Myocyte (in vitro differentiated cells): ENCODE measurements around the gene USP35. TPM values are rescaled to one million over a fixed set of nuclear protein-coding genes. Genes with fewer than 3 reads are reported as not detected.
"Not testable (repeated sequence)": the region's sequence is repeated elsewhere in the genome, so short reads cannot be mapped to it uniquely, and the experiment has no call there.

Experiments used
- DNase-seq: peaks from one replicate; pipeline ENCODE4 v3.0.0-alpha.2; 2012; ENCODE audit warnings: low read depth
- total RNA-seq: library from RNA; depleted of rRNA; stranded (reverse); fragments of >200 nt; gene quantifications from 2 replicates; pipeline ENCODE4 v1.2.3, GENCODE V29; 2014

Gene USP35
- total RNA-seq, 1 donor from 2014 or later, result 8.1 TPM

DNA sequence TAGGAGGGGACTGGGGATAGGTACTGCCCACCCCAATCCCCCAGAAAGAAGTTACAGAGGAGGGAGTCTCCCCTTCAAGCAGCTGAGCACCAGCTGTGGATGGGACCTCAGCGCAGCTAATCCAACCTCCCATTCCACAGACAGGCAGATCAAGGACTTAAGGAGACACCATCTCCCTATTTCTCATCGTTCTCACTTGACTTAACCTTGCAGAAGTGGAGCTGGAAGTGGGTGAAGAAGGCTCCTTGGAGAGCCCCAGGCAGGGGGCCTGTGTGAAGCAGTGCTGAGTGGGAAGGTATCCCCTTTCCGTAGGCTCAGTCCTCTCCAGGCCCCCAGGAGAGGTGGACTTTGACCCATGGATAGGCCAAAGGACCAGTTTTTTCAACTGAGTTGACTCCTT, 27.3 kb downstream of the USP35 start:
- DNase-seq, result no peak

DNA sequence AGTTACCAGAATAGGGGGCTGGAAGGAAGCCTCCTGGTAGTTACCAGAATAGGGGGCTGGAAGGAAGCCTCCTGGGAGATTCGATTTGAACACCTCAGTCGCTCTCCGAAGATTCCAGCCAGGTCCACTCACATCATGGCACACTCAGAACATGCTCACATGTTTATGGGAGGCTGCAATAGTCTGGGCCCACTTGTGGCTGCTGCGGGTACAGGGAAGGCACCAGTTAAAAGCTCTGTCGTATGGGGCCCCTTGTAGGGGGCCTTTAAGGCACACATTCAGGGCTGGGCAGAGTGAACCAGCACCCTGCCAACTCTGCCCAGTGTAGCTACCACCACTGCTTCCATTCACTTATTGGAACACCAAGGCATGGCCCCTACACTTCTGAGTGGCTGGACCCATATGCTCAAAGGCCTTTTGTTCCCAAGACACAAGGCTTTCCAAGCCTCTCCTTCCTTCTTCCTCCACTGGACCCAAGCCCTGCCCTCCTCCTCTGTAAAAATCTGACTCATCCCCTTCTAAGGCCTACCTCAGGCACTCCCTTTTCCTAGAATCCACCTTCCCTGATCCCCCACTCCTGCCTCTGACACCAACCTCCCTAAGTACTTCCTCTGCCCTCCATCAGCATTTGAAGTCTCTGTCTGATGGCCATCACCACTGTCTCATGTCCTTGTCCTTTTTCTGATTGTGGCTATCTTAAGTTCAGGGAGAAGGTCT, 28.0 kb downstream of the USP35 start:
- DNase-seq, result no peak

DNA sequence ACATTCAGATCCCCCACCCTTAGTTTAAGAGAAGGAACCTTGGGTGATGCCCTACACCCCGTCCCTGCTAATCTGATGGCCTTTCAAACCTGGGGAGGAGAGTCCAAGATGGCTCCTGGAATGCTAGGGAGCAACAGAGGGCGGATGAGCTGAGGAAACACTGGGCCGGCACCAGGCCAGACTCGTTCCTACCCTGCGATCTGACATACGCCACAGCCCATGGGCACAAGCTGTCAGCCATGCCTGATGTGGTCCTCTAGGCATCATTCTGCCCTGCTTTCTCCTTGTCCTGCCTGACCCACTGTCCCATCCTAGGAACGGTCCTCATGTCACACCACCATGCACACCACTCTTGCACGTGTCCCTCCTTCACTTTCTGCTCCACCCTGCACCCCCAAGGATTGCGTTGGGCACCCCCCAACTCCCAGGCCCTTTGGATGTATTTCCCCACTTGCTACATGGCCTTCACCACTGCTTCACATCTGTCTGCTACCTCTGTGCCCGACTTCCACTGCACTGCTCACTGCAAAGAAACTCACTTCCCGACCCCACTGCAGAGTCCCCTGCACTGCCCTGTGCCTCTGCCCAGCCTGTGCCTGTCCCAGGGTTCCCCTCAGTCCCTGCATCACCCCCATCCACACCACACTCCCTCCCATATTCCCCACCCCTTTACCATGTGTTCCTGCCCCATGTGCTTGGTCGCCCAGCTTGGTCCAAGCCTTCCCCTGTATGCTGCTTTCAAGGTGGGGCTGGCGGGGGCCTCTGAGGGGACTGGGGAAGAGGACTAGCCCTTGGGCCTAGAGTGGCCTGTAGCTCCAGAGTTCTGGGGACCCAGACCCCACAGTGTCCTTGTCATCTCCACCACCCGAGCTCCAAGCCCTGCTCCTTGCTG, 29.2 kb downstream of the USP35 start:
- DNase-seq, result no peak

DNA sequence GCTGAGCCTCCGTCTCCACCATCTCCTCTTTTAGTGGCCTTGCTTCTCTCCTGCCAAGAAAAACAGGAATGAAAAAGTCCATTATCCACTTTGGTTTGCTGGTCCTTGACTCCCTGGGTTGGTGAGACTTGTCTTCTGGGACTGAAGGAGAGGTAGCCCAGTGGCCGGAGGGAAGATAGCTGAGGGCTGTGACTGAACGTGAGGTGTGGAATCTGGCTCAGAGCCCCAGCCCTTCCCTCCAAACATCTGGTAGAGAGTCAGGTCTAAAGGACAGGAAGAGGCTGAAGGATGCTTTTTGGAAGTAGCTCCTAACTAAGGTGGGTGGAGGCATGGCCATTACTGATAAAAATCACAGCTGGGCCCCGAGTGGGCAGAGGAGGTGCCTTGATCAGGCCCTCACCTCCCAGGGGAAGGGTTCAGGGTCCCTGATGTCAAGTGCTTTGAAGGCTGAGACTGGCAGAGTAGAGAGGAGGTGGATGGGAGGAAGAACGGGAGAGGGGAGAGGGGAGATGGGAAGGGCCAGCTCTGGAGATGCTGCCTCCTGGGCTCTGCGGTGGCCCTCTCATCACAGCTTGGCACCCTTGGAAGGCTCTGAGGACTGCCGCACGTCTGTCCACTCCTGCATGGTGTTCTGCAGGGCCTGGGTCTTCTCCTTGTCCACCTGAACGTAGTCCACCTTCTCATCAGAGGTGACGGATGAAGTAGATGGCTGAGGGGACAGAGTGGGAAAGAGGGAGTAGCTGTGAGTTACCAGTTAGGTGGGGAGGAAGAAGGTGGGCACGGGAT, 30.2 kb downstream of the USP35 start:
- DNase-seq, result no peak

DNA sequence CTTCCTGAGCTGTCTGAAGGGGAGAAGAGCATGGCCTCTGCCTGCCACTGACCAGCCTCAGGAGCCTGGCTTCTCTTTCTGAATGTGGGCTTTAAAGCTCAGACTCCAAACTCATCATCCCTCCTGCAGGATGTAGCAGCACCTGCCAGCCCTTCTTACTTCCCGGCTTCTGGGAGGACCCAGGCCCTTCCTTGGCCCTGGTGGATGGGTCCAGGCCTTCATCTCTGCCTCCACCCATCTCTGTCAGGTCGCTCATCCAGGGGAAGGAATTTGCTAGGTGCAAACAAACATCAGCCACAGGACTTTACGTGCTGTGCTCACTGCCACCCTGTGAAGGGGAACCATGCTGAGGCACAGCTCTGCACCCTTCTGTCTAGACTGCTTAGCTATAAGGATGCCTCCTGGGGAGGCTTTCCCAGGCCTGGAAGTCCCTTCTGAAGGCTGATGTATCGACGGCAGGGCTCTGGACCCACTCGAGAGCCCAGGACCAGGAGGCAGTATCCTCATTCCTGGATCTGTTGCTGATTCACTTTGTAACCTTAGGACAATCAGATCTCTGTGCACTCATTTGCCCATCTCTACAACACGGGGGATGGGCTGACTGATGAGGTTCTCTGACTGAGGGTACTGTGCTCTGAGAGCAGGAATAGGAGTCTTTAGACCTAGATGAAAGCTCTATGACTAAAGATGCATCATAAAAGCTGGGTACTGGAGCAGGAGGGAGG, 30.9 kb downstream of the USP35 start:
- no peak for DNase-seq

DNA sequence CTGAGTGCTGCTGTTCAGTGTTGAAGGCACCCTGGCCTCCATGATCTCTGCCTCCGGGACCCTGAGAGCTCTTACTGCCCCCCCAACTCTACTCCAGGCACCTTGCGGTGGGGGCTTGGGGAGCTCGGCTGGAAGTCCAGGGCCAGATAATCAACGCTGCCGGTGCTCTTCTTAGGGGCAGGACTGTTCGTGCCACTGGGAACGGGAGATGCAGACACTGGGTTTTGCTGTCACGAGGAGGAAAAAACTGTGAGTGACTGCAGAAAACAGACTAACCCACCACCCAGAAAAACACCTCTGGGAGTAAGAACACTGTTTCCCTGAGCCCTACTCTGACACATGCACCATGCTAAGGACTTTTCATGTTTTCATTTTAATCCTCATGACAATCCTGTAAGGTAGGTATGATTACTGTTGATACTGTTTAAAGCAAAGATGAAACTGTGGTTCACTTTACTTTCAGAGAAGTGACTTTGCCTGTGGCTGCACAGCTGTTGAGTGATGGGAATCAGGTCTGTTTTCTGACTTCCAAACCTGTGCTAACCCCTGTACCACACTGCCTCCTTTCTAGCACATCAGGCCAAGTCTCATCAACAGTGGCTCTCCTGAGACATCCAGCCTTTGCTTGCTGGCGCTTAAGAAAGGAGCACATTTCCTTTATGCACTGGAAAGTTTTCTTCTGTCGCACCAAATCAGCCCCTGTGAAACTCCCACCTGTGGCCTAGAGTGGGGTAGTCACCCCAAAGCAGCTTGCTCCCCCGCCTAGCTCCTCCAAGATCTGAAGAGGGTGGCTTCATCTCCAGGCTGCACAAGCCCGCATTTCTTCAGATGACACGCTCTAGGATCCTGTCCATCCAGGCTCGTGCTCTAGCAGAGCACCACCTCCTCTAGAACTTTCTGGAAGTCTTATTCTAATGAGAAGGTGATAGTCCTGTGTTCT, 31.8 kb downstream of the USP35 start:
- no peak for DNase-seq

DNA sequence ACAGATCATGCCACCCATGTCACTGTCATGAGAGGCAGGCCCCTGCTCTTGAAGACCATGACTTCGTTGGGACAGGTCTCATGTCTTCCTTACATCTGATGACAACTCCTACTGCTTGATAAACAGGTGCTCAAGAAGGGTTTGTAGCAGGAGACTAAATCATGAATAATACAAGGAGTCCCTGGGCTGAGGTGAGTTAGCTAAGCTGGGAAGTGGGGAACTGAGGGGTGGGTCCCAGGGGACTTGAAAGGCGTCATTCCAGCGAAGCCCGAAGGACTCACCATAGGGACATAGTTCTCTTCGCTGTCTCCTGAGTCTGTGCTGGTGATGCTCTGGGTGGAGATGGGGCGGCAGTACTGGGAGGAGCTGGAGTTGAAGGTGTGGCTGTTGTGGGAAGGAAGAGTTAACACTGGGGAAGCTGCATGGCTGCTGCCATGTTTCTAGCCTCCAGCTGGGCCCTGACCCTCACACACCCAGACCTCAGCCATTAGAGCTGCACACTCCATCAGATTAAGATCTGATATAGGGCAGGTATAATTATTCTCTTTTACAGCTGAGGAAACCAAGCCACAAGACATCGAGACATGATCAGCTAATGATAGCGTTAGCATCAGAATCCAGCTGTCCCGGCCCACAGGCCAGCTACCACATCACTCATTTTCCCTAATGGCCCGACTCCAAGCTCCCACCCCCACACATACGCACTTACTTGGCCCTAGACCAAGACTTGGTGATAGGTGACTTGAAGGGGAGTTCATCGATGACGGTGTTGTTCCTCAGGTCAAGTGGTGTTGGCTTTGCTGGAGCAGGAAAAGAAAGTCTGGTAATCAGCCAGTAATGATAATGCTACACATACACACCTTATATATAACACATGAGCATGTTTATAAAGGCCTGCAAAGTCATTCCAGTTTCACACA, 32.9 kb downstream of the USP35 start:
- DNase-seq, result no peak

DNA sequence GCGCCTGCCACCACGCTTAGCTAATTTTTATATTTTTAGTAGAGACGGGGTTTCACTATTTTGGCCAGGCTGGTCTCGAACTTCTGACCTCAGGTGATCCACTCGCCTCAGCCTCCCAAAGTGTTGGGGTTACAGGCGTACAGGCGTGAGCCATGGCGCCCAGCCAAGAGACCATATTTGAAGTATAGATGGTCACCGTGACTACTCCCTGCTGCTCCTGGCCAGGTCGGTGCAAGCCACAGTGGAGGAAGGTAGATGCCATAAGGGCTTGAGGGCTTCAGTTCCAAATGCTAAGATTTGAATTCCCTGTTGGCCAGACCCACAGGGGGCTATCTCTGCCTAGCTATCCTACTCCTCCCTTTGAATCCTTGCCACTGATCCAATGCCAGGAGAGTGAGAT, 34.0 kb downstream of the USP35 start:
- not testable (repeated sequence) for DNase-seq

DNA sequence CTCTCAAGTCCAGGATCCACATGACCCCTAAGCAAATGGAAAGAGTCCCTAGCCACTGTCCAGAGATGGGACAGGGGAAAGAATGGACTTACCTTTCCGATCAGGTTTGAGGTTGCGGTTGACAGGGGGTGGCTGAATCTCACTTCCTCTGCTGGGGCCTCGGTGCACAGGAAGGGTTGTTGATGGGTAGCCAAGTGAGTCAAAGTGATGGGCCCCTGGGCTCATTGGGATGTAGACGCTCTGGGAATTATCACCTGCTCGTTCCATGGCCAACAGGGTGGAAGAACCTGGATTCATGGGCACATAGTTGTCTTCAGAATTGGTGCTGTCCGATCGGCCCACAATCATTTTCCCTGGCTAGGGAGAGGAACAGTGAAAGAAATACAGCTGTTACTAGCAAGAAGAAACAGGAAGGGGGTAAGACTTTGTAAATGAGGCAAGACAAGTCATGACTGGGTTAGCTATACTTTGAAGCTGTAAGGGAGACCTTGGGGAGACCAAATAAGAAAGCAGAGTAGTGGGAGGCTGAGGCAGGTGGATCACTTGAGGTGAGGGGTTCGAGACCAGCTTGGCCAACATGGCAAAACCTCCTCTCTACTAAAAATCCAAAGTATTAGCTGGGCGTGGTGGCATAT, 34.7 kb downstream of the USP35 start:
- DNase-seq, result no peak

DNA sequence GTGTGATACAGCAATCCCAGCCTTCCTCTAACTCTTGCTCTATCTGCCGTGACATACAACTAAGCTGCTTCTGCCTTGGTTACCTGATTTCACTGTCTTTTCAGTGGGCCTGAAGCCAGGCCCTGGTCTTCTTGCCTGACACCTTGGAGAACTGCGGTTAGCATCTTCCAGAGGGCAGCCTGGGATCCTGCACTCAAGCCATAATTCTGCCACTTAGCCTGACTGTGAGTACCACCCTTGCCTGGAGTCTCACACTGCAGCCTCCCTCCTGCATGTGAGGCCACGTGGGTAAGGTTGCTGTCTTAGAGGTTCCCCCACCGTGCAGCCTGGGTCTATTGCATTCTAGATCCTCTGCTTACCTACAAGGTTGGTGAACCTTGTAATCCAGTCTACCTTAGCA, 35.8 kb downstream of the USP35 start:
- DNase-seq, result no peak

DNA sequence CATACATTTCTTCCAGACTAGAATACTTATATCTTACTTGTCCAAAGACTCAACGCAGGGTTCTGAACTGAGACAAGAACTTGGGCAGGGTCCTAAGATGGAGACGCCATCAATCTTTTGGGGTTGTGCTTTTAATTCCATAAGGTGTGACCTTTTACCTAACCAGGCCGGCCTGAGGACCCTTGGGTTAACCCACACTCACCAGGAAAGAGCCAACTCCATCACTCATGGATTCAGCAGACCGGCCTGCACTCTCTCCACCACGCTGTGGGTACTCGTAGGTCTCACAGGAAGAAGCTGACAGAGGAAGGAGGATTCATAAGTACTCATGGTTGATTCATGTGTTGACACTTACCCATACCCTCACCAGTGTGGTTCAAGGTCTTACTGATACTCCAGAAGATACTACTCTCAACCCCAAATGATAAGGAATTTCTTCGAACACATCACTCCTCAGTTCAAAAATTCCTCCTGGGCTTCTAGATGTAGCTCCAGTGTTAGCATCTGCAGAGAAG, 36.2 kb downstream of the USP35 start:
- no peak for DNase-seq

DNA sequence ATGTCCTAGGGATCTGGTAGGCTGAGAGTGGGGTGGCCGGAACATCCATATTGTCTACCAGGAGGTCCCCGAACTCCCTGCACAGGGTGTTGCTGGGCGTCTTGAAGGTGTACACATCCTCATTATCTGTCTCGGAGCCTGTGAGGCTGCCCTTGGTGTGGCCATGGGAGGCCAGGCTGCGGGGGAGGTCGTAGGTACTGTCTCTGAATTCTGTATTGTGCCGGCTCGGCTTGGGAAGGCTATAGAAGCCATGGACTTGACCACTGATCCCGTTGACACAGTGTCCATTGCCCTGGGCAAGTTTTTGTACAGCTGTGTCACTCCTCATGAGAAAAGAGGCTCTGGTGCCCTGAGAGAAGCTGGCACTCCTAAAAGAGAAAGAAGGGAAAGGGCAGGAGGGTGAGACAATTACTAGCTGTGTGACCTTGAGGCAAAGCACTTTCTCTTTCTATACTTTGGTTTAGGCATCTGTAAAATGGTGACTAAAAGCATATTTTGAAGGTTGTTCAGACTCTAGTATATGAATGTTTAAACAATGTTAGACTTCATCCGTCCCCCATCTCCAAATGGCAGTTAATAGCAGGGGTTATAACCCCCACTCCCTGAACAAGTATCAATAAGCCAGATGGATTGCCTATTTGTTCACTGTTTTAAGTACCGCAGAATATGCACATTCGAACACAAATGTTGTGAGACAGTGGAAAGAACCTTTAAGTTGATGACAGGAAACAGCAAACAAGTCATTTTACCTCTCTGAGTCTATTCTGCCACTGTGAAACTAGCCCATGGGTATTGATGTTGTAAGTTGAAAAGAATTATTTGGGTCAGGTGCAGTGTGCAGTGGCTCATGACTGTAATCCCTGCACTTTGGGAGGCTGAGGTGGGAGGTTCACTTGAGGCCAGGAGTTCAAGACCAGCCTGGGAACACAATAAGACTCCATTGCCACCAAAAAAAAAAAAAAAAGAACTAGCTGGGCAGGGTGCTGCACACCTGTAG, 38.3 kb downstream of the USP35 start:
- no peak for DNase-seq

DNA sequence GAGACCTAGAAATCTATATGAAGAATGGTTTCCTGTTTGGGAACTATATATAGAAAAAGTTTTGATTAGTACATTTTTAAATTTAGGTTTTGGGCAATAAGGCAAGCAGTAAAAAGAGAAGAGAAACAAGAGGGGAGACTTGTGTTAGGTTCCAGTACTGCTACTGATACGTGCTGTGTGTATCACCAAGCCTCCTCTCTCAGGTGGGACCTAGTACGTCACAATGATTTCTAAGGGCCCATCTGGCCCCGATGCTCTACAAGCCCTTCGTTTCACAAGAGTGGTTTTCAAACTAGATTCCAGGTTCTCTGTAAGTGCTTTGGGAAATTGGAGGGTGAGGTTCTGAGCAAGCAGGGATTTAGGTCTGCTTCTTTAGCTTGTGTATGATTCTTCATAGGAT, 39.2 kb downstream of the USP35 start:
- no peak for DNase-seq

DNA sequence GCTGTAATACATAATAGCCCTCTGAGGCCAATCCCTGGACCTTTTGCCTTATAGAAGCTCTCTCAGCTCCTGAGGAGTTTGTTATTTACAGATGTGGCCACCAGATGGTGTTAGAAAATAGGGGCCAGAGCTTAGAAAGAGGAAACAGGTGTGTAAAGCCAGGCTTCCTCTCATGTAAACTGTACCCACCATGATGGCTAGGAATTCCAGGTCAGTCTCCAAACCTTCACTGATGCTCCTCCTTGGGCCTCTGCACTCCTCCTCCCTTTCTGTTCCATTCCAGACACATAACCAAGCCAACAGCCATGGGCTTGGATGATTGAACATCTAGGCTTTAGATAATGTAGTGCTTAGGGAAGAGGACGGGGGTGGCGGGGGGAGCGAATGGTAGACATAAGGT, 39.7 kb downstream of the USP35 start:
- DNase-seq, result peak; percentile 73

DNA sequence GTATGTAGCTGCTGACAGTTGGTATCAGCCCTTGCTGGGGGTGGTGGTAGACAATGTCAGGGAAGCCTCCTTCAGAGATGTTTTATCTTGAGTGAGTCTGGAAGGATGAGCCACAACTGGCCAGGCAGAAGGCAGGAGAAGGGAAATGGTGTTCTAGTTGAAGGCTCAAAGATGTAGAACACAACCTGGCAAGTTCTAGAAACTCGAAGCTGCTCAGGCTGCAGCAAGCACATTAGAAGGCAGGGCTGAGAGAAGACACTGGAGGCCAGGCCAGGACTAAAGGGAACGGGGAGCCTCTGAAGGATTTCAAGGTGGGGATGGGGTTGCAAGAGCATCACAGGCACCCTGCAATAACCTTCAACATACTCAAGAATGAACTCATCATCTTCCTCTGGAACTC, 40.4 kb downstream of the USP35 start:
- DNase-seq, result no peak

DNA sequence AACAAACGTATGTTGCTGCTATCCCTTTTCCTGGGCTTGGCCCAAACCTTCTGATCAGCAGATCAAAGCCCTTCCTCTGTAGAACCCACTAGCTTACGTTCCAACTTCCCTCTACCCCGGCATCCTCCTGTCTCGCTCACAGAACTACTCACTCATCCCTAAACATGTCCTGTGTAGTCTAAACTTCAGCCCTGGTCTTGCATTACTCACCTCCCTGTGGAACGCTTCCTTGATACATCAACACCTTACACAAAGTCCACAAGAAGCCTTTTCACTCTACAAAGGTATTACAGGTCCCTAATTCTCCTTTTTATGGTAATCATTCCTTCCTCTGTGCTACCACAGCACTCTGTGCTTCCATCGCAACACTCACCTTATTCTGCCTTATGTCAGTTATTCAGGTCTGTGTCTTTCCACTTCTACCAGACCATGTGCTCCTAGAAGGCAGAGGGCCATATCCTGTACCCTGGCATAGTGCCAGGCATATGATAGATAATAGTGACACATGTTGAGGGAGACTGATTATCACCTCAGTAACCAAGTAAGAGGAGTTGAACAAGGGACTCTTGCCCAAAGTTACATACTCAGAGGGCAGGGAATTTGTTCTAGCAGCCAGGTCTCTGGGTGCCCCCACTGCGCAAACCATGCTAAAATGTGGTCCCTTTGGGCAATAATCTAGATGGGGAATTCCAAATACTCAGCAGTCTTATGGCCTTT, 41.6 kb downstream of the USP35 start:
- no peak for DNase-seq
